GM13976 (cell line): ENCODE results near the gene GPN2.

Source experiments
- DNase-seq: peaks from one replicate; pipeline ENCODE4 v3.0.0; 2012; ENCODE audit warnings: low spot score
- CTCF ChIP-seq: IDR thresholded peaks from 2 replicates; pipeline ENCODE4 v1.5.1; 2012; ENCODE audit warnings: borderline replicate concordance, mild to moderate bottlenecking; ENCODE audit not compliant: insufficient read depth; ENCODE audit errors: extremely low read depth, missing control alignments, control extremely low read depth
- in situ Hi-C: fragments of 300-500 bp; cut with MboI; formaldehyde crosslinking; loops from one replicate; pipeline ENCODE4 v1.12.0; 2022; ENCODE audit warnings: low sequenced_read_pairs, mixed read lengths, inconsistent platforms; ENCODE audit not compliant: unreplicated experiment

Gene GPN2

GRCh38 chr1:26857473-26858060 is 32.5 kb downstream of the GPN2 start:
- no peak for TF ChIP-seq CTCF
- in situ Hi-C loops, result no loop called here
- no peak for DNase-seq

GRCh38 chr1:26856604-26857469 is 33.2 kb downstream of the GPN2 start:
- in situ Hi-C loops, result no loop called here
- no peak for TF ChIP-seq CTCF
- no peak for DNase-seq

GRCh38 chr1:26856181-26856580 is 33.9 kb downstream of the GPN2 start:
- in situ Hi-C loops, result no loop called here
- no peak for TF ChIP-seq CTCF
- no peak for DNase-seq

GRCh38 chr1:26855636-26856035 is 34.4 kb downstream of the GPN2 start:
- in situ Hi-C loops, result no loop called here
- no peak for DNase-seq
- TF ChIP-seq CTCF, result no peak

GRCh38 chr1:26854906-26855305 is 35.2 kb downstream of the GPN2 start:
- in situ Hi-C loops, result no loop called here
- no peak for DNase-seq
- no peak for TF ChIP-seq CTCF

- in situ Hi-C loops, result no loop called here
- no peak for TF ChIP-seq CTCF
- DNase-seq, result no peak
Measured at GRCh38 chr1:26853600-26853999, 36.5 kb downstream of the GPN2 start.
